ENCODE measurements around the gene DSCAM.

- TF ChIP-seq CTCF (IDR thresholded peaks at IDR 0.05) (no peak), POLR2A (IDR thresholded peaks at IDR 0.05) (no peak), EP300 (IDR thresholded peaks at IDR 0.05) (no peak)
Measured at GRCh38 chr21:40846587-40847411, at the start of gene DSCAM.
